ENCODE data around the gene PAX5.

Gene PAX5

GRCh38 chr9:36881743-36882441 is 152.2 kb downstream of the PAX5 start:
- DNase-seq (ENCODE audit: low read depth, low spot score), result no peak
- TF ChIP-seq CTCF (IDR thresholded peaks at IDR 0.05; ENCODE audit: low read depth, low read length), result no peak
- in situ Hi-C loops (cut with HindIII; ENCODE audit: low sequenced_read_pairs), result no loop called here
- no peak overlapping the region for H3K4me3 ChIP-seq (ENCODE audit: low read depth, low read length)

GRCh38 chr9:36881316-36881715 is 152.8 kb downstream of the PAX5 start:
- in situ Hi-C loops (cut with HindIII; ENCODE audit: low sequenced_read_pairs), result no loop called here
- no peak for DNase-seq (ENCODE audit: low read depth, low spot score)
- no peak for TF ChIP-seq CTCF (IDR thresholded peaks at IDR 0.05; ENCODE audit: low read depth, low read length)
- no peak overlapping the region for H3K4me3 ChIP-seq (ENCODE audit: low read depth, low read length)

- H3K4me3 ChIP-seq (ENCODE audit: low read depth, low read length), result no peak overlapping the region
- DNase-seq (ENCODE audit: low read depth, low spot score), result no peak
- TF ChIP-seq CTCF (IDR thresholded peaks at IDR 0.05; ENCODE audit: low read depth, low read length), result no peak
- in situ Hi-C loops (cut with HindIII; ENCODE audit: low sequenced_read_pairs), result no loop called here
These were observed 154.0 kb downstream of the PAX5 start for GRCh38 chr9:36880075-36880474.

- no peak overlapping the region for H3K4me3 ChIP-seq (ENCODE audit: low read depth, low read length)
- no peak for DNase-seq (ENCODE audit: low read depth, low spot score)
- TF ChIP-seq CTCF (IDR thresholded peaks at IDR 0.05; ENCODE audit: low read depth, low read length), result no peak
- in situ Hi-C loops (cut with HindIII; ENCODE audit: low sequenced_read_pairs), result no loop called here
These were observed 154.8 kb downstream of the PAX5 start for GRCh38 chr9:36878986-36879982.

GRCh38 chr9:36877239-36877638 is 156.8 kb downstream of the PAX5 start:
- no peak for TF ChIP-seq CTCF (IDR thresholded peaks at IDR 0.05; ENCODE audit: low read depth, low read length)
- in situ Hi-C loops (cut with HindIII; ENCODE audit: low sequenced_read_pairs), result no loop called here
- DNase-seq (ENCODE audit: low read depth, low spot score), result no peak

GRCh38 chr9:36876056-36876455 is 158.0 kb downstream of the PAX5 start:
- DNase-seq (ENCODE audit: low read depth, low spot score), result no peak
- H3K4me3 ChIP-seq (ENCODE audit: low read depth, low read length), result no peak overlapping the region
- no peak for TF ChIP-seq CTCF (IDR thresholded peaks at IDR 0.05; ENCODE audit: low read depth, low read length)
- in situ Hi-C loops (cut with HindIII; ENCODE audit: low sequenced_read_pairs), result no loop called here

More at GRCh38 chr9:36877239-36877638, 156.8 kb downstream of the PAX5 start:
- H3K4me3 ChIP-seq (ENCODE audit: low read depth, low read length), result no peak overlapping the region

Data from astrocyte of the spinal cord (primary cell).